ENCODE measurements around the gene OTOA.

GRCh38 chr16:21702276-21702675, 38.5 kb downstream of the OTOA start:
- no peak for TF ChIP-seq EZH2 (IDR thresholded peaks at IDR 0.05)
- no peak for TF ChIP-seq CTCF (IDR thresholded peaks at IDR 0.05)
